ENCODE results near the gene ASTN2.

ASTN2 gene

DNA sequence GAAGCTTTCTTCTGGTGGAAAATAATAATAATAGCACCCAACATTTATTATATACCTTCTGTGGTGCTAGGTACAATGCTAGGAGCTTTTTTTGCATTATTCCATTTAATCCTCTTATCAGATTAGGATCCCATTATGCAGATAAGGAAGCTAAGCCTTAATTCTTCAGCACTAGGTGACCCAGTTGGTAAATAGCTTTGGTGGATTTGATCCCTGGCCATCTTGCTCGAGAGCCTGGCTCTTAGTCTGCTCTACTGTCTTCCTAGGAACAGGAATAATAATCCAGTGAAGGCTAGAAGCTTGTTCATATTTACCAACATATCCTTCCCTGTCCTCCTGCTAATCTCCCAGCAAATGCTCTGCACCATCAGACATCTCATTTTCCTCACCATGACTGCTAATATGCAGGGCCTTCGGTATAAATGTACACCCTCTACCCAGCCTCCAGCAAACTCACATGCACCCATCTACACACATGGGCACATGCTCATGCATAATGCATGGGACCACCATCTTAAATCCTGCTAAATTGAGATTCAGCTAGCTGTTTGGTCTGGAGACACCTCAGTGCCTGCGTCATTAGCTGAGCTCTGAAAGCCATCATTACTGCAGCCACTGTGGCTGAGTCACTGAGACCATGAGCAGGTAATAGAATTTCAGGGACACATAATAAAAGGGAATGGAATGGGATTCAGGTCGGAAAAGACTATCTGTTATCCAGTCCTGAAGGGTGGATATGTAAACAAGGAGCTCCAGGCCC, 640.3 kb downstream of the ASTN2 start:
- no peak for DNase-seq

DNA sequence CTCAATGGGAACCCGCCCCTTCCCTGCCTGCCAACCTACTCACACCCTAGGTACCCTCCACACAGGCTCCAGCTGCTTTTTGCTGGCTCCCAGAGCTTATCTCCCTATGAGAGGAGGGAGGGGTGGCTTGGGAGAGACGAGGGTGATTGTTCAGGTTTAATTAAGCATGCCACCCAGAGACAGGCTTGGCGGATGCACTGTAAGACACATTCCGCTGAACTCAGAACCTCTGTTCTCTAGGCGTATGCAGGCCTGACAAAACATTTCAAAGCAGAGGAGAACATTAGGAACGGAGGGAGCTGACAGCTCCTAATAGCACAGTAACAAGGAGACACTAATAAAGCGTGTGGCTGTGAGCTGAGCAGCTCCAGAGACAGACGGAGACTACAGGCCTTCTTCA, 647.6 kb downstream of the ASTN2 start:
- DNase-seq: no peak

- DNase-seq: no peak
Observed at GRCh38 chr9:116765011-116765410, 649.8 kb downstream of the ASTN2 start.

GRCh38 chr9:116763770-116764169, 651.1 kb downstream of the ASTN2 start:
- no peak for DNase-seq

DNA sequence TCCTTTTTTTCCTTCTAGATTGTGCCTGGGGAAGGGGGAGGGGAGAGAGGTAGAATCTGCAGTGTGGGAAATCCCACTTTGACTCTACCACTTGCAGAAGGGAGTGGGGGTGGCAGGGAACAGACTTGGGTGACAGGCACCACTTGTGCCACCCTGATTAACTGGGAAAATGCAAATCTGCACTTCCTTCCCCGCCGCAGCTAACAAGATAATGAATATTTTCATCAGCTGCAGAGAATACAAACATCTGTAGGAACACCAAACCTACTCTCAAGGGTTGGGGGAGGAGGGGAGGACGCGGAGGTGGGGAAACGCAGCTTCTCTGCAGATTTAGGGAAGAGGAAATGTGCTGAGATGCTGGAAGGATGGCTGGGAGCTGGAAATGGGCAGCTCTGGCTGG, 654.2 kb downstream of the ASTN2 start:
- DNase-seq: no peak

- no peak for DNase-seq
Observed at GRCh38 chr9:116757030-116757429, 657.8 kb downstream of the ASTN2 start.

GRCh38 chr9:116753389-116753788, 661.5 kb downstream of the ASTN2 start:
- DNase-seq: no peak

DNA sequence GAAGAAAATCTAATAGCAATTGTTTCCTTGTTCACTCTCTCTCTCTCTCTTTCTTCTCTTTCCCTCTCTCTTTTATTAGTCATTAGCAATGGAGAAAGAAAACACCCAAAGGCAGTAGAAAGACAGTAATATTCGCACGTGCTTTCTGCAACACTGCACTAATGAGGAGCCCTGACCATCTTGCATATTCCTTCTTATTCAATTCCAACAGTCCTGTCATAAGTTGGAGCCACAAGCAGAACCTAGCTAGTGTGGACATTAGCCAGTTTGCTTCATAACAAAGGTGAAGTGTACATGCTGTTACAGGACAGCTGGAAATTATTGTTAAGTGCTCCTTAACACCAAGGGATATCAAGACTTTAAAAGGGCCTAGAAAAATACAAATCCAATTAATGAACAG, 664.3 kb downstream of the ASTN2 start:
- DNase-seq: no peak

- no peak for DNase-seq
Observed at GRCh38 chr9:116749772-116750171, 665.1 kb downstream of the ASTN2 start.

DNA sequence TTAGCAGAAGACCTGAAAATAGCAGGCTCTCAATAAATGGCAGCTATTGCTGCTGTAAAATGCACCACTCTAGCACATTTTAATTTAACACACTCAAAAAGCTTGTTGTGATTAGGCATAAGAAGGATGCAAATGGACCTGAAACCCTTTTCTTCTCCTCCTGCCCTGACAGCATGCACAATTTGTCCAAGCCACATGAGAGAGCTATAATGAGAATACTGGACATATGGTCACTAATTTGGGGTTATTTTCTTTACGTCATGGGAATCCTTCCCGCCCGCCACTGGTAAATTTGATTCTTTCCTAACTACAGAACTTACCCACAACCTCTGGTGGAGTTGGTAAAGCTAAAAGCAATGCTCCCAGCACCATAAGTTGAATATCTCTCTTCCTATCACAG, 665.7 kb downstream of the ASTN2 start:
- DNase-seq: no peak

DNA sequence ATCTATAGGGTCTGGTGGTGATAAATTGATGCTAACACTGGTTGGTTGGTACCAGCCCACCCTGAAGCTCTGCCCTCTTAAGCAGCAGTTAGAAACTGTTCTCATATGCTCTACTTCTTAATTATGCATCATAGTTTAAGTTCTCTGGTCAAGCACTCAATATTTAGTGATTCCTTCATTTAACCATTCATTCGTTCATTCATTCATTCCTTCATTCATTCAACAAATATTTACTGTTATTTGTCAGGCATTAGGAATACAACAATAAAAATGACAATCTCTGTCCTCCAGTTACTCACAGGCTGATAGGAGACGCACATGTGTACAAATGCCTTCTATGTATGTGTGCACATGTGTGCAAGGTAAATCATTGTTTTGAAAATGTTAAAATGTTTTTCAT, 673.1 kb downstream of the ASTN2 start:
- DNase-seq: no peak

- DNase-seq: no peak
Observed at GRCh38 chr9:116741086-116741740, 673.6 kb downstream of the ASTN2 start.

GRCh38 chr9:116737152-116737546, 677.7 kb downstream of the ASTN2 start:
- peak; percentile 62 for DNase-seq

GRCh38 chr9:116736399-116737151, 678.3 kb downstream of the ASTN2 start:
- no peak for DNase-seq

- no peak for DNase-seq
Observed at GRCh38 chr9:116733010-116733641, 681.7 kb downstream of the ASTN2 start.

DNA sequence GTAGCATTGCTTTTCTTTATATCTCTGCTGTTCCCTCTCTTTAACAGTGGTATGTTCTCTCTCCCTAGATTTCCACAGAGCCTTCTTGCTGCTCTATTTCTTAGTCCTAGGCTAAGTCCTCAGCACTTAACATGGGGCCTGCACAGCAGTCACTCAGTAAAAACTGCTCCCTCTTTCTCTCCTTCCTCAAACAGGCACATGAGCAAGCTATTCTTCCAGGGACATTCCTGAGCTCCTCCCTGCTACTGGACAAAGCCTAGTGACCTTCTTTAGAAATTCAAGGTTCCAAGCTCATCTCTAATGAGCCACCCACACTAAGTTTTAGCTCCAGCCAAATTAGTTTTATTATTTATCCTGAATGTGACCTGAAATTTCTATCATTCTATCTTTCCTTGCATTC, 688.3 kb downstream of the ASTN2 start:
- no peak for DNase-seq

- no peak for DNase-seq
Observed at GRCh38 chr9:116724123-116724522, 690.7 kb downstream of the ASTN2 start.

- no peak for DNase-seq
Observed at GRCh38 chr9:116721944-116722343, 692.9 kb downstream of the ASTN2 start.

DNA sequence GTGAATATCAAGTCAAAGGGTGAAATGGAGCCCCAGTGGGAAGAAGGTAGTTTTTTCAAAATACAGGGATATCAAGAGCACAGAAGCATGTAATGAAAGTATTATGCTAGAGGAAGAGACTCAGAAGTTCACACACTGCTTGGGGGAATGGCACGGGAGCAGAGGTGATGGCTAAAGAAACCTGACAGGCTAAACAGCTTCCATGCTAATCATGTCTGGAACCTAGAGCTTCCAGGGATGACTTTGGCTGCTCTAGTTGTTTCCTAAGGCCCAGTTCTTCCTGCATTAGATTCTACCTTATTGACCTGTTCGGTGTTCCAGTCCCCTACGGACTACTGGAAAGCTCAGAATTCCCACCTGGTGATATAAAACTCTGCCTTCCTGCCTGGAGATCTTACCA, 693.4 kb downstream of the ASTN2 start:
- DNase-seq: no peak

GRCh38 chr9:116720111-116720510, 694.7 kb downstream of the ASTN2 start:
- no peak for DNase-seq

DNA sequence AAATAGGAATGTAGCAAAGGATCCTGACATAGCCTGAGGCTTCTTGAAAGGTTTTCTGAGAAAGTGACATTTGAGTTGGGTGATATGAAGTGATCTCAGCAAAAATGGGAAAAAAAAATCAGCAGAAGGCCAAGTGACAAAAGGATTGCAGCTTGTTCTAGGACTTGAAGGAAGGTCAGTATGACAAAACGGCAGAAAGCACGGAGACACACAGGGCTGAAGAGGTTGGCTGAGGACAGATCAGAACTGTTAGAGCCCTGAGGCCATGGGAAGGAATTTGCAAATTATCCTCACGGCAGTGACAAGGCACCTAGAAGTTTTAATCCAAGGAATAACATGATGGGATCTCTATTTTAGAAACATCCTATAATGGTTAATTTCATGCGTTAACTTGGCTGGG, 696.7 kb downstream of the ASTN2 start:
- no peak for DNase-seq

DNA sequence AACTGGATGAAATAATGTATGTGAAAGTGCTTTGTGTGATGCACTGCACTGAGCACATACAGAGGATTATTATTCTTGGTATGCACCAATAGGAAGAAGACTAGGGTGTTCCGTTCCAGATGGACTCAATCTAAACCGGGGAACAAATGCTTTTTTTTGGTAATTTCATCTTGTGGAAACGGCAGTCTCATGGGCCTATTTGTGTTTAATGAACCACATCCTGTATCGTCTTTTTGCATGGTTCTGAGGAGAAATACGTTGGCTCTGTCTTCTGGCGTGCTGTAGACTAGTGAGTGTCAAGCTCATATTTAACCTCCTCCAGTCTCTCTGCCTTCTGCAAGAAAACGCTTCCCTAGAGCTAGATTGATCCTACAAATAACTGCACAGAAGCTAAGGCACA, 697.7 kb downstream of the ASTN2 start:
- DNase-seq: no peak

DNA sequence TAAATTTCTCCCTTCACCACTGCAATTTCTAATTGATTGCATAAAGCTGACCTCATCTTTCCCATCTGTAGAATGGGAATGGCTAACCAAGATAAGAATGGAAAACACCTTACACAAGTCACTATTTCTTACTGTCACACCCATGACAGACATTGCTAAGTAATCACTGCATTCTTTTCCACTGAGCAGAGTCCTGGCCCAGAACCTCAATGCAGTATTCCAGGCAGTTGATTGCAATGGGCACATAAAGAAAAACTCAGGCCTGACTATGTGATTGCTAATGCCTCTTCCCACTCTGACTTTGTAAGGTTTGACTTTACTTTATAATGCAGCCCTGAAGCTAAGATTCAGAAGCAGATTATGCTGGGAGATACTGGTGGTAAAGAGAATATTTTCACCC, 698.4 kb downstream of the ASTN2 start:
- DNase-seq: no peak

GRCh38 chr9:116715751-116716150, 699.1 kb downstream of the ASTN2 start:
- no peak for DNase-seq
